Measurements from ENCODE around the gene IL21. TPM values are rescaled to one million over a fixed set of nuclear protein-coding genes. Genes with fewer than 3 reads are reported as not detected.

IL21 gene
- not detected for total RNA-seq

GRCh38 chr4:122621016-122621507 is at the start of gene IL21:
IL21 (minus strand) TSS chr4:122621066; CDS start chr4:122621011, 55 bp downstream.
- Histone ChIP-seq H3K4me3 (no peak within 1 kb of the TSS), H3K9me3 (no peaks in the 10 kb centered on the region), H3K36me3 (no peaks in the 10 kb centered on the region), H3K4me1 (no peaks in the 10 kb centered on the region), H3K27ac (no peak within 1 kb of the TSS), H3K27me3 (no peaks in the 10 kb centered on the region)
- no peak for DNase-seq (ENCODE audit: extremely low spot score in 2 of 2)
- TF ChIP-seq, protein P1, sequence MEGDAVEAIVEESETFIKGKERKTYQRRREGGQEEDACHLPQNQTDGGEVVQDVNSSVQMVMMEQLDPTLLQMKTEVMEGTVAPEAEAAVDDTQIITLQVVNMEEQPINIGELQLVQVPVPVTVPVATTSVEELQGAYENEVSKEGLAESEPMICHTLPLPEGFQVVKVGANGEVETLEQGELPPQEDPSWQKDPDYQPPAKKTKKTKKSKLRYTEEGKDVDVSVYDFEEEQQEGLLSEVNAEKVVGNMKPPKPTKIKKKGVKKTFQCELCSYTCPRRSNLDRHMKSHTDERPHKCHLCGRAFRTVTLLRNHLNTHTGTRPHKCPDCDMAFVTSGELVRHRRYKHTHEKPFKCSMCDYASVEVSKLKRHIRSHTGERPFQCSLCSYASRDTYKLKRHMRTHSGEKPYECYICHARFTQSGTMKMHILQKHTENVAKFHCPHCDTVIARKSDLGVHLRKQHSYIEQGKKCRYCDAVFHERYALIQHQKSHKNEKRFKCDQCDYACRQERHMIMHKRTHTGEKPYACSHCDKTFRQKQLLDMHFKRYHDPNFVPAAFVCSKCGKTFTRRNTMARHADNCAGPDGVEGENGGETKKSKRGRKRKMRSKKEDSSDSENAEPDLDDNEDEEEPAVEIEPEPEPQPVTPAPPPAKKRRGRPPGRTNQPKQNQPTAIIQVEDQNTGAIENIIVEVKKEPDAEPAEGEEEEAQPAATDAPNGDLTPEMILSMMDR (IDR thresholded peaks at IDR 0.05), result no peak
- TF ChIP-seq POLR2AphosphoS5 (IDR thresholded peaks at IDR 0.05; ENCODE audit: insufficient read depth in 1 of 2, low read depth in 1 of 2) (no peak), POLR2A (IDR thresholded peaks at IDR 0.05) (no peak)
- intact Hi-C loops (cut with DNase I), result no loop called here

DNA sequence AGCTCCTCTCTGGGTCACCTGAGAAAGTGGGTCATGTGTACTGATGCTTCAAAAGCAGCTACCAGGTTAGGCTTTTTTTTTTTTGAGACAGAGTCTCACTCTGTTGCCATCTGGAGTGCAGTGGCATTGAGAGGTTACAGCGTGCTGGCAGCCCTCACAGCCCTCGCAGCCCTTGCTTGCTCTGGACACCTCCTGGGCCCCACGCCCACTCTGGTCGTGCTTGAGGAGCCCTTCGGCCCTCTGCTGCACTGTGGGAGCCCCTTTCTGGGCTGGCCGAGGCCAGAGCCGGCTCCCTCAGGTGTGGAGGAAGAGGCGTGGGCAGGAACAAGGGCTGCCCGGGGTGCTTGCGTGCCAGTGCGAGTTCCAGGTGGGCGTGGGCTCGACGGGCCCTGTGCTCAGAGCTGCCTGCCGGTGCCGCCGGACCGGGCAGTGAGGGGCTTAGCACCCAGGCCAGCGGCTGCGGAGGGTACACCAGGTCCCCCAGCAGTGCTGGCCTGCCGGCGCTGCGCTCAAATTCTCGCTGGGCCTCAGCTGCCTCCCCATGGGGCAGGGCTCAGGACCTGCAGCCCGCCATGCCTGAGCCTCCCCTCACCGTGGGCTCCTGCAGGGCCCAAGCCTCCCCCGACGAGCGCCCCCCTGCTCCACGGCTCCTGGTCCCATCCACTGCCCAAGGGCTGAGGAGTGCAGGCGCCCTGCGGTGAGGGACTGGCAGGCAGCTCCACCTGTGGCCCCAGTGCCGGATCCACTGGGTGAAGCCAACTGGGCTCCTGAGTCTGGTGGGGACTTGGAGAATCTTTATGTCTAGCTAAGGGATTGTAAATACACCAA is 49.3 kb upstream of the IL21 start:
- Histone ChIP-seq H3K4me3 (no peak overlapping the region), H3K9me3 (no peaks in the 10 kb centered on the region), H3K27me3 (no peaks in the 10 kb centered on the region), H3K4me1 (peaks cover 31% of the 10 kb centered on the region), H3K27ac (peak overlapping the region; percentile 74), H3K36me3 (no peaks in the 10 kb centered on the region)
- DNase-seq (ENCODE audit: extremely low spot score in 2 of 2), result no peak
- TF ChIP-seq POLR2AphosphoS5 (IDR thresholded peaks at IDR 0.05; ENCODE audit: insufficient read depth in 1 of 2, low read depth in 1 of 2) (no peak), POLR2A (IDR thresholded peaks at IDR 0.05) (no peak)
- TF ChIP-seq, protein P1 (IDR thresholded peaks at IDR 0.05), result no peak
- intact Hi-C loops (cut with DNase I), result no loop called here

- H3K36me3 ChIP-seq, result no peaks in the 10 kb centered on the region
- intact Hi-C loops (cut with DNase I), result no loop called here
- H3K27me3 ChIP-seq, result no peaks in the 10 kb centered on the region
- no peak for DNase-seq (ENCODE audit: extremely low spot score in 2 of 2)
- peaks cover 31% of the 10 kb centered on the region for H3K4me1 ChIP-seq
- TF ChIP-seq, protein P1 (IDR thresholded peaks at IDR 0.05), result no peak
- TF ChIP-seq POLR2A (IDR thresholded peaks at IDR 0.05), result no peak
- TF ChIP-seq POLR2AphosphoS5 (IDR thresholded peaks at IDR 0.05; ENCODE audit: insufficient read depth in 1 of 2, low read depth in 1 of 2), result no peak
- H3K27ac ChIP-seq, result peak overlapping the region; percentile 74
- no peak overlapping the region for H3K4me3 ChIP-seq
- H3K9me3 ChIP-seq, result no peaks in the 10 kb centered on the region
Observed at GRCh38 chr4:122668241-122668640, 47.4 kb upstream of the IL21 start.

GRCh38 chr4:122666527-122667245 is 45.8 kb upstream of the IL21 start:
- no peak overlapping the region for H3K4me3 ChIP-seq
- TF ChIP-seq POLR2AphosphoS5 (IDR thresholded peaks at IDR 0.05; ENCODE audit: insufficient read depth in 1 of 2, low read depth in 1 of 2) (peak; percentile 52 to 66), POLR2A (IDR thresholded peaks at IDR 0.05) (no peak)
- TF ChIP-seq, protein P1 (IDR thresholded peaks at IDR 0.05), result no peak
- intact Hi-C loops (cut with DNase I), result no loop called here
- peaks cover 31% of the 10 kb centered on the region for H3K4me1 ChIP-seq
- H3K36me3 ChIP-seq, result no peaks in the 10 kb centered on the region
- no peak for DNase-seq (ENCODE audit: extremely low spot score in 2 of 2)
- H3K9me3 ChIP-seq, result no peaks in the 10 kb centered on the region
- H3K27ac ChIP-seq, result peak overlapping the region; percentile 74
- H3K27me3 ChIP-seq, result no peaks in the 10 kb centered on the region

Data from vagina (tissue), 2 donors.